K562 (cell line): ENCODE results near the gene SMIM45.

Experiments
- ATAC-seq: fragments of 200-7000 bp; cut with Tn5 transposase; 3 replicates; pipeline ENCODE4 v1.9.1; 2020; ENCODE audit warnings: moderate library complexity
- BruUV-seq: library from RNA; stranded (reverse); fragments of 400-500 nt; replicated peaks from 2 replicates; lab custom pipeline; 2021; lab: Mats Ljungman, UMichigan
- CTCF ChIA-PET: fragments of 300-600 bp; formaldehyde crosslinking; extraction: SDS; loops from one replicate; lab custom pipeline; 2021; ENCODE audit warnings: low intra/inter-chr PET ratio; lab: Yijun Ruan, JAX
- POLR2A ChIA-PET: fragments of 300-600, 350-650 bp; sonication (Branson Sonifier 250); formaldehyde crosslinking; extraction: SDS; loops from one replicate; lab custom pipeline; 2021; ENCODE audit warnings: antibody characterized with exemption, inconsistent platforms; lab: Yijun Ruan, JAX
- DNase-seq, 4 experiments: peaks; one replicate each; pipeline versions ENCODE4 v3.0.0 to v3.0.0-alpha.2; 2011 to 2018; ENCODE audit warnings: low spot score in 3 of 4, mixed read lengths in 3 of 4; ENCODE audit errors: extremely low read depth in 1 of 4
- FAIRE-seq: peaks from 2 replicates; lab custom pipeline; 2011; peaks lifted over from hg19 to GRCh38; lab: Jason Lieb, UNC
- H2AFZ ChIP-seq: 2 replicates; pipeline ENCODE4 v1.6.0; 2011; ENCODE audit warnings: low read depth, low read length, control low read depth, inconsistent platforms
- H3K27ac ChIP-seq: fragments of 200-600 bp; 3 replicates; pipeline ENCODE4 v1.8.0; 2011; ENCODE audit warnings: low read depth, mild to moderate bottlenecking, control low read depth, inconsistent platforms, low read length, moderate library complexity, mixed read lengths; ENCODE audit errors: extremely low read depth
- H3K27me3 ChIP-seq, 2 experiments: fragments of 300-600 bp in 1 of 2; 2 replicates in 1 of 2; 3 replicates in 1 of 2; pipeline versions ENCODE4 v1.6.0 to v1.8.0; 2011; ENCODE audit warnings: inconsistent platforms in 2 of 2, low read length in 2 of 2, mild to moderate bottlenecking in 1 of 2, mixed read lengths in 1 of 2, moderate library complexity in 1 of 2; ENCODE audit not compliant: control insufficient read depth in 2 of 2, insufficient read depth in 2 of 2
- H3K36me3 ChIP-seq: fragments of 300-600 bp; 3 replicates; pipeline ENCODE4 v1.8.0; 2011; ENCODE audit warnings: mild to moderate bottlenecking, low read length, inconsistent platforms; ENCODE audit not compliant: control insufficient read depth, insufficient read depth
- H3K4me1 ChIP-seq, 2 experiments: fragments of 200-600 bp in 1 of 2; replicated peaks in 1 of 2; 2 replicates in 1 of 2; 3 replicates in 1 of 2; pipeline versions ENCODE4 v1.5.1 to v1.8.0; 2011; ENCODE audit warnings: inconsistent platforms in 2 of 2, low read length in 2 of 2, mild to moderate bottlenecking in 1 of 2, mixed read lengths in 1 of 2, moderate library complexity in 1 of 2; ENCODE audit not compliant: control insufficient read depth in 2 of 2, insufficient read depth in 2 of 2
- H3K4me2 ChIP-seq: 2 replicates; pipeline ENCODE4 v1.6.1; 2011; ENCODE audit warnings: low read length, control low read depth, inconsistent platforms, mixed read lengths; ENCODE audit not compliant: insufficient read depth
- H3K4me3 ChIP-seq: fragments of 200-600 bp; sonication (generic), shearing (Covaris generic); 2 replicates; pipeline ENCODE4 v1.5.1; 2016; ENCODE audit warnings: control low read depth, inconsistent platforms
- H3K79me2 ChIP-seq: fragments of 200-600 bp; 3 replicates; pipeline ENCODE4 v1.8.0; 2011; ENCODE audit warnings: low read length, inconsistent platforms; ENCODE audit not compliant: control insufficient read depth, insufficient read depth
- H3K9ac ChIP-seq, 2 experiments: 2 replicates each; pipeline versions ENCODE4 v1.6.0 to v1.6.1; 2011; ENCODE audit warnings: low read depth in 2 of 2, low read length in 2 of 2, control low read depth in 1 of 2, inconsistent platforms in 1 of 2, mild to moderate bottlenecking in 1 of 2, mixed read lengths in 1 of 2; ENCODE audit not compliant: insufficient read depth in 1 of 2
- H3K9me1 ChIP-seq: one replicate; pipeline ENCODE4 v1.6.0; 2011; ENCODE audit warnings: inconsistent platforms, mild to moderate bottlenecking, low read length, moderate library complexity; ENCODE audit not compliant: control insufficient read depth, insufficient read depth
- H3K9me3 ChIP-seq: replicated peaks from 2 replicates; pipeline ENCODE4 v1.5.1; 2011; ENCODE audit warnings: low read depth, low read length, inconsistent platforms; ENCODE audit not compliant: control insufficient read depth, insufficient read depth
- H4K20me1 ChIP-seq: replicated peaks from 2 replicates; pipeline ENCODE4 v1.6.1; 2011; ENCODE audit warnings: low read length, inconsistent platforms, mixed read lengths; ENCODE audit not compliant: control insufficient read depth, insufficient read depth
- ATF4 ChIP-seq: fragments of 450-650 bp; formaldehyde crosslinking; IDR thresholded peaks from 2 replicates; pipeline ENCODE4 v1.4.0; 2022; ENCODE audit warnings: mild to moderate bottlenecking, moderate library complexity
- CBFA2T3 ChIP-seq: fragments of 450-650 bp; IDR thresholded peaks from 2 replicates; pipeline ENCODE4 v1.6.1; 2017
- DDX20 ChIP-seq: fragments of 450-650 bp; IDR thresholded peaks from 2 replicates; pipeline ENCODE4 v1.6.1; 2016; ENCODE audit warnings: missing genetic modification characterization, low read depth, mild to moderate bottlenecking, missing compliant biosample characterization, moderate library complexity
- JUN ChIP-seq, 2 experiments: sonication (generic) in 1 of 2; formaldehyde crosslinking in 1 of 2; IDR thresholded peaks; 2 replicates each; pipeline versions ENCODE4 v1.6.1 to v1.8.0; 2012 to 2022; ENCODE audit warnings: borderline replicate concordance in 2 of 2, mild to moderate bottlenecking in 2 of 2, improper control_type of control experiment in 1 of 2, low read depth in 1 of 2, low read length in 1 of 2, missing genetic modification reagents in 1 of 2
- MCM7 ChIP-seq, 2 experiments: fragments of 450-650 bp; IDR thresholded peaks; 2 replicates each; pipeline ENCODE4 v1.6.1; 2016 to 2018
- MTA3 ChIP-seq: fragments of 450-650 bp; formaldehyde crosslinking; IDR thresholded peaks from 2 replicates; pipeline ENCODE4 v1.6.1; 2017; ENCODE audit warnings: mild to moderate bottlenecking, borderline replicate concordance
- NUFIP1 ChIP-seq: fragments of 450-650 bp; IDR thresholded peaks from 2 replicates; pipeline ENCODE4 v1.6.1; 2018; ENCODE audit not compliant: partially characterized antibody
- RBM15 ChIP-seq: fragments of 200-400 bp; formaldehyde crosslinking; IDR thresholded peaks from 2 replicates; pipeline ENCODE4 v1.6.1; 2018; ENCODE audit warnings: mild to moderate bottlenecking, low read length, moderate library complexity; ENCODE audit not compliant: insufficient read depth
- SMAD2 ChIP-seq: fragments of 150-350 bp; IDR thresholded peaks from 2 replicates; pipeline ENCODE4 v1.6.1; 2014; ENCODE audit warnings: low read depth, mild to moderate bottlenecking, low read length
- THRB ChIP-seq: fragments of 450-650 bp; formaldehyde crosslinking; conservative IDR thresholded peaks from 2 replicates; pipeline ENCODE4 v1.4.0; 2022; ENCODE audit warnings: mild to moderate bottlenecking, missing genetic modification characterization
- ZBTB1 ChIP-seq: sonication (generic); formaldehyde crosslinking; IDR thresholded peaks from 2 replicates; pipeline ENCODE4 v1.8.1; 2023; ENCODE audit warnings: missing genetic modification reagents, low read depth, mild to moderate bottlenecking, borderline replicate concordance
- ZNF384 ChIP-seq: IDR thresholded peaks from 2 replicates; pipeline ENCODE4 v1.6.1; 2012; ENCODE audit warnings: low read depth, low read length, improper control_type of control experiment
- ZNF586 ChIP-seq: fragments of 450-650 bp; formaldehyde crosslinking; conservative IDR thresholded peaks from 2 replicates; pipeline ENCODE4 v1.4.0; 2020; ENCODE audit warnings: mild to moderate bottlenecking, moderate library complexity
- WGBS: fragments of 100-300 bp; shearing (Covaris generic); methylation state at CpG from one replicate; pipeline ENCODE4 v1.1.6; 2016; ENCODE audit warnings: low coverage, mixed read lengths; ENCODE audit not compliant: insufficient coverage; ENCODE audit errors: missing lambda C conversion rate; 5-methylcytosine and 5-hydroxymethylcytosine counted together
- in situ Hi-C: fragments of 300-500 bp; cut with MboI; formaldehyde crosslinking; loops from 4 replicates; pipeline ENCODE4 v1.15.0; 2018; ENCODE audit warnings: inconsistent platforms, mixed read lengths
- intact Hi-C: fragments of 100-400 bp; cut with micrococcal nuclease; formaldehyde crosslinking; loops from 2 replicates; pipeline ENCODE4 v1.14.2; 2022

Gene SMIM45

GRCh38 chr22:41949297-41949965 is 2.5 kb upstream of the SMIM45 start:
- 78% methylated on average over 5 of the region's 7 CpGs for WGBS

More at GRCh38 chr22:41949297-41949965, 2.5 kb upstream of the SMIM45 start:
- BruUV-seq, result no TSS peak
- ATAC-seq (no peak), DNase-seq (no peak)
- Histone ChIP-seq H3K27ac (no peak overlapping the region), H3K79me2 (peaks cover 26% of the 10 kb centered on the region), H2AFZ (no peak overlapping the region), H4K20me1 (no peaks in the 10 kb centered on the region), H3K4me2 (no peak overlapping the region), H3K36me3 (peaks cover 11% of the 10 kb centered on the region; the same call in 2 of the 3 replicates)
- intact Hi-C loops, result no loop called here
- TF ChIP-seq MTA3 (no peak), MCM7 (IDR thresholded peaks at IDR 0.05) (no peak), RBM15 (no peak), CBFA2T3 (no peak), THRB (CRISPR knock-in tag) (no peak), SMAD2 (no peak), ATF4 (CRISPR knock-in tag) (no peak), JUN (IDR thresholded peaks at IDR 0.05; ENCODE audit: borderline replicate concordance, low read depth, low read length) (no peak), JUN (CRISPR knock-in tag; IDR thresholded peaks at IDR 0.05; ENCODE audit: borderline replicate concordance) (no peak), NUFIP1 (no peak), ZNF384 (no peak), ZBTB1 (CRISPR knock-in tag) (no peak), DDX20 (tag) (no peak), ZNF586 (CRISPR knock-in tag) (no peak)
- TF ChIP-seq, all 486 proteins: peak for 0
- H3K4me1 ChIP-seq, result peaks cover 8 to 25% of the 10 kb centered on the region in 2 experiments; a peak in 4 of 5 replicates
- no peak overlapping the region for H3K4me3 ChIP-seq
- no peaks in the 10 kb centered on the region for H3K27me3 ChIP-seq
- in situ Hi-C loops, result no loop called here
- CTCF ChIA-PET, result no interaction called here
- no peaks in the 10 kb centered on the region for H3K9me3 ChIP-seq
- FAIRE-seq, result no peak
- POLR2A ChIA-PET, result interaction anchor here (0.6 kb wide), 1 partner anchor 308 kb away, joined by 3 read pairs; no protein-coding TSS in a partner anchor
- peak overlapping the region in 1 of 2 experiments; percentile 3; a peak in 1 of 4 replicates for H3K9ac ChIP-seq
- no peaks in the 10 kb centered on the region for H3K9me1 ChIP-seq
